ENCODE results near the gene KRTAP10-8. TPM values are rescaled to one million over a fixed set of nuclear protein-coding genes. Genes with fewer than 3 reads are reported as not detected.

Gene KRTAP10-8
- total and polyA plus RNA-seq, 2 of the 4 experiments (the other 2 are of a cell fraction): not detected

- no peak for TF ChIP-seq FOS (IDR thresholded peaks at IDR 0.05; ENCODE audit: low read depth, low read length)
Measured at GRCh38 chr21:44612029-44612486, at the start of gene KRTAP10-8 (continued).

DNA sequence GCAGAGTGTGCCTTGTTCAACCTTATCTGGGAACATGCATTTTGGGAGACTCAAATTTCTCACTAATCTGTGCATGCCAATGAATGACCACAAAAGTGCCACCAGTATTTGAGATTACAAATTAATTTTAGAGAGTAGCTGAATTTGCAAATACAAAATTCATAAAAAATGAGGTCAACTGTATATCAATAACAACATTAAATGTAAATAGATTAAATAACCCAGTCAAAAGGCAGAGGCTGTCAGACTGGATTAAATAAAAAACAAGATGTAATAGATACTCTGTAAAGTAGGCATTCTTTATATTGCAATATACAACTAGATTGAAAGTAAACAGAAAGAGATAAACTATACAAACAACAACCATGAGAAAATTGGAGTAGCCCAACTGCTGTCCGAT lies 47.8 kb upstream of the KRTAP10-8 start:
- no peak overlapping the region for H2BK5ac ChIP-seq (ENCODE audit: low read depth, low read length, poor library complexity, severe bottlenecking)
- no peaks in the 10 kb centered on the region for H3K36me3 ChIP-seq (ENCODE audit: control insufficient read depth, insufficient read depth, low read length)
- TF ChIP-seq NFE2L2 (IDR thresholded peaks at IDR 0.05; ENCODE audit: low read depth, low read length): no peak
- TF ChIP-seq CHD1 (IDR thresholded peaks at IDR 0.05; ENCODE audit: low read depth, low read length): no peak
- no peak for TF ChIP-seq SMC3 (IDR thresholded peaks at IDR 0.05; ENCODE audit: low read depth, low read length)
- TF ChIP-seq, protein P1, sequence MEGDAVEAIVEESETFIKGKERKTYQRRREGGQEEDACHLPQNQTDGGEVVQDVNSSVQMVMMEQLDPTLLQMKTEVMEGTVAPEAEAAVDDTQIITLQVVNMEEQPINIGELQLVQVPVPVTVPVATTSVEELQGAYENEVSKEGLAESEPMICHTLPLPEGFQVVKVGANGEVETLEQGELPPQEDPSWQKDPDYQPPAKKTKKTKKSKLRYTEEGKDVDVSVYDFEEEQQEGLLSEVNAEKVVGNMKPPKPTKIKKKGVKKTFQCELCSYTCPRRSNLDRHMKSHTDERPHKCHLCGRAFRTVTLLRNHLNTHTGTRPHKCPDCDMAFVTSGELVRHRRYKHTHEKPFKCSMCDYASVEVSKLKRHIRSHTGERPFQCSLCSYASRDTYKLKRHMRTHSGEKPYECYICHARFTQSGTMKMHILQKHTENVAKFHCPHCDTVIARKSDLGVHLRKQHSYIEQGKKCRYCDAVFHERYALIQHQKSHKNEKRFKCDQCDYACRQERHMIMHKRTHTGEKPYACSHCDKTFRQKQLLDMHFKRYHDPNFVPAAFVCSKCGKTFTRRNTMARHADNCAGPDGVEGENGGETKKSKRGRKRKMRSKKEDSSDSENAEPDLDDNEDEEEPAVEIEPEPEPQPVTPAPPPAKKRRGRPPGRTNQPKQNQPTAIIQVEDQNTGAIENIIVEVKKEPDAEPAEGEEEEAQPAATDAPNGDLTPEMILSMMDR (conservative IDR thresholded peaks at IDR 0.05; ENCODE audit: low read depth, low read length): no peak
- TF ChIP-seq FOS (IDR thresholded peaks at IDR 0.05; ENCODE audit: low read depth, low read length): no peak
- no peak for TF ChIP-seq RFX5 (IDR thresholded peaks at IDR 0.05; ENCODE audit: low read depth, low read length)
- TF ChIP-seq ELK1 (IDR thresholded peaks at IDR 0.05; ENCODE audit: borderline replicate concordance, low read depth, low read length): no peak
- TF ChIP-seq MAZ (IDR thresholded peaks at IDR 0.05; ENCODE audit: borderline replicate concordance, low read depth, low read length): no peak
- no peak for TF ChIP-seq POLR2A (IDR thresholded peaks at IDR 0.05; ENCODE audit: low read depth, low read length)
- H3K27ac ChIP-seq (ENCODE audit: insufficient read depth, low read length): no peak overlapping the region
- H2BK15ac ChIP-seq (ENCODE audit: low read depth, low read length): no peak overlapping the region
- no peaks in the 10 kb centered on the region for H3K4me1 ChIP-seq (ENCODE audit: control insufficient read depth, insufficient read depth, low read length)
- no peak overlapping the region for H2AK5ac ChIP-seq (ENCODE audit: low read depth, low read length)
- no peak for DNase-seq
- no peak overlapping the region for H3K9ac ChIP-seq (ENCODE audit: low read depth, low read length)
- in situ Hi-C loops (cut with MboI; ENCODE audit: low sequenced_read_pairs): no loop called here
- H3K14ac ChIP-seq (replicated peaks; ENCODE audit: low read depth, low read length): no peak overlapping the region
- H4K91ac ChIP-seq (ENCODE audit: insufficient read depth, low read depth, low read length): no peak overlapping the region
- no peak overlapping the region for H3K4me3 ChIP-seq (ENCODE audit: insufficient read depth, low read depth, low read length)
- no peaks in the 10 kb centered on the region for H3K9me3 ChIP-seq (ENCODE audit: control insufficient read depth, insufficient read depth, low read length)
- ATAC-seq (ENCODE audit: low read depth): no peak
- no TSS peak for BruUV-seq (replicated peaks)
- H2AFZ ChIP-seq (replicated peaks; ENCODE audit: low read length, poor library complexity): no peak overlapping the region
- H4K8ac ChIP-seq (ENCODE audit: low read depth in 2 of 2, low read length in 2 of 2): no peak overlapping the region
- no peak overlapping the region for H2BK120ac ChIP-seq (ENCODE audit: low read depth, low read length)
- intact Hi-C loops (cut with micrococcal nuclease): no loop called here
- H3K18ac ChIP-seq (ENCODE audit: low read depth, low read length): no peak overlapping the region
- POLR2A ChIA-PET (ENCODE audit: unreplicated experiment): no interaction called here
- H4K5ac ChIP-seq (ENCODE audit: low read depth, low read length): no peak overlapping the region
- no peak overlapping the region for H3K4me2 ChIP-seq (ENCODE audit: low read depth, low read length)
- no peaks in the 10 kb centered on the region; the same call in 1 of the 2 replicates for H3K27me3 ChIP-seq (ENCODE audit: control insufficient read depth, insufficient read depth, low read length)
- H3K23ac ChIP-seq (ENCODE audit: low read depth, low read length): no peak overlapping the region
- H3K9me1 ChIP-seq (ENCODE audit: insufficient read depth, low read length): no peaks in the 10 kb centered on the region
- H4K20me1 ChIP-seq (ENCODE audit: insufficient read depth, low read length): no peaks in the 10 kb centered on the region
- no peak overlapping the region for H2BK20ac ChIP-seq (ENCODE audit: low read depth, low read length)
- no peak overlapping the region for H3K4ac ChIP-seq (ENCODE audit: low read depth, low read length)
- no CpG with 5 or more reads among the region's 1 CpG for WGBS, 2 experiments (ENCODE audit: extremely low coverage in 2 of 2, insufficient read length in 1 of 2)
- dilution Hi-C loops (cut with HindIII; ENCODE audit: low sequenced_read_pairs, unreplicated experiment): no loop called here
- CTCF ChIA-PET: no interaction called here
- H3K56ac ChIP-seq (ENCODE audit: extremely low read depth, insufficient read depth, low read length): no peak overlapping the region
- no peaks in the 10 kb centered on the region for H3K79me1 ChIP-seq (ENCODE audit: low read depth in 1 of 2, low read length in 2 of 2)
- H2AK9ac ChIP-seq (replicated peaks; ENCODE audit: low read depth, low read length, poor library complexity): no peak overlapping the region

All from IMR-90 (cell line).